ENCODE data around the gene PRKCH. TPM values are rescaled to one million over a fixed set of nuclear protein-coding genes. Genes with fewer than 3 reads are reported as not detected.
"Not testable (repeated sequence)": the region's sequence is repeated elsewhere in the genome, so short reads cannot be mapped to it uniquely, and the experiment has no call there.

PRKCH gene
- total RNA-seq, 1 donor from 2014 or later: 8.1 TPM

GRCh38 chr14:61524936-61525292 lies 203.5 kb downstream of the PRKCH start:
- no peak for DNase-seq (ENCODE audit: low read depth)

- DNase-seq (ENCODE audit: low read depth): peak; percentile 80
Measured at GRCh38 chr14:61525293-61526011, 204.1 kb downstream of the PRKCH start.

GRCh38 chr14:61526405-61527312 lies 205.3 kb downstream of the PRKCH start:
- DNase-seq (ENCODE audit: low read depth): no peak

- peak; percentile 78 for DNase-seq (ENCODE audit: low read depth)
Measured at GRCh38 chr14:61527325-61528100, 206.1 kb downstream of the PRKCH start.

- peak; percentile 54 for DNase-seq (ENCODE audit: low read depth)
Measured at GRCh38 chr14:61528591-61529021, 207.2 kb downstream of the PRKCH start.

GRCh38 chr14:61529360-61529759 lies 208.0 kb downstream of the PRKCH start:
- not testable (repeated sequence) for DNase-seq (ENCODE audit: low read depth)

GRCh38 chr14:61530296-61530695 lies 208.9 kb downstream of the PRKCH start:
- DNase-seq (ENCODE audit: low read depth): no peak

GRCh38 chr14:61530896-61531295 lies 209.5 kb downstream of the PRKCH start:
- DNase-seq (ENCODE audit: low read depth): no peak

GRCh38 chr14:61531465-61532122 lies 210.2 kb downstream of the PRKCH start:
- DNase-seq (ENCODE audit: low read depth): no peak

GRCh38 chr14:61532123-61532505 lies 210.7 kb downstream of the PRKCH start:
- no peak for DNase-seq (ENCODE audit: low read depth)

GRCh38 chr14:61532763-61533162 lies 211.4 kb downstream of the PRKCH start:
- no peak for DNase-seq (ENCODE audit: low read depth)

- no peak for DNase-seq (ENCODE audit: low read depth)
Measured at GRCh38 chr14:61533513-61534255, 212.3 kb downstream of the PRKCH start.

GRCh38 chr14:61535032-61535431 lies 213.7 kb downstream of the PRKCH start:
- no peak for DNase-seq (ENCODE audit: low read depth)

- no peak for DNase-seq (ENCODE audit: low read depth)
Measured at GRCh38 chr14:61535458-61535857, 214.1 kb downstream of the PRKCH start.

- no peak for DNase-seq (ENCODE audit: low read depth)
Measured at GRCh38 chr14:61536661-61537562, 215.5 kb downstream of the PRKCH start.

- DNase-seq (ENCODE audit: low read depth): peak; percentile 87
Measured at GRCh38 chr14:61537563-61538463, 216.4 kb downstream of the PRKCH start.

- DNase-seq (ENCODE audit: low read depth): no peak
Measured at GRCh38 chr14:61538464-61539022, 217.2 kb downstream of the PRKCH start.

GRCh38 chr14:61539631-61540030 lies 218.3 kb downstream of the PRKCH start:
- no peak for DNase-seq (ENCODE audit: low read depth)

Data from myocyte (in vitro differentiated cells).